ENCODE data around the gene SLC8A1.

DNA sequence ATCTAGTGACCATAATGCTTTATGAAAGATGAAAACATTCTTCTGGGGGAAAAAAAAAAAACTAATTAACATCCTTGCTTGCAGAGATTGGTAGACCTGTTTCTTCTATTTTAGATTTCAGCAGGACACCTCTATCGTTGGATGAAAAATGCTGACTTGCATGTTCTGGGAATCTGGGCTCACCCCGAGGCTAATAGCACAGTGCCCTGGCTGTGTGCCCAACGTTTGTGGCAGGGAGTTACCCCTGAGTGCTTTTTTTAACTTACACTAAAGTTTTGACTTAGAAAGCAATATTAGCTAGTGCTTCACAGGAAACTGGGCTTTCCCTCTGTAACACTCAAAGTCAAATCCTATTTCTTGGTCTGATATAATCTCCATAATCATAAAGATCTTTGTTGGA is 233.2 kb downstream of the SLC8A1 start:
- TF ChIP-seq, protein P1, sequence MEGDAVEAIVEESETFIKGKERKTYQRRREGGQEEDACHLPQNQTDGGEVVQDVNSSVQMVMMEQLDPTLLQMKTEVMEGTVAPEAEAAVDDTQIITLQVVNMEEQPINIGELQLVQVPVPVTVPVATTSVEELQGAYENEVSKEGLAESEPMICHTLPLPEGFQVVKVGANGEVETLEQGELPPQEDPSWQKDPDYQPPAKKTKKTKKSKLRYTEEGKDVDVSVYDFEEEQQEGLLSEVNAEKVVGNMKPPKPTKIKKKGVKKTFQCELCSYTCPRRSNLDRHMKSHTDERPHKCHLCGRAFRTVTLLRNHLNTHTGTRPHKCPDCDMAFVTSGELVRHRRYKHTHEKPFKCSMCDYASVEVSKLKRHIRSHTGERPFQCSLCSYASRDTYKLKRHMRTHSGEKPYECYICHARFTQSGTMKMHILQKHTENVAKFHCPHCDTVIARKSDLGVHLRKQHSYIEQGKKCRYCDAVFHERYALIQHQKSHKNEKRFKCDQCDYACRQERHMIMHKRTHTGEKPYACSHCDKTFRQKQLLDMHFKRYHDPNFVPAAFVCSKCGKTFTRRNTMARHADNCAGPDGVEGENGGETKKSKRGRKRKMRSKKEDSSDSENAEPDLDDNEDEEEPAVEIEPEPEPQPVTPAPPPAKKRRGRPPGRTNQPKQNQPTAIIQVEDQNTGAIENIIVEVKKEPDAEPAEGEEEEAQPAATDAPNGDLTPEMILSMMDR (IDR thresholded peaks at IDR 0.05; ENCODE audit: insufficient read depth, low read length) = no peak
- TF ChIP-seq POLR2AphosphoS5 (IDR thresholded peaks at IDR 0.05; ENCODE audit: low read depth) (no peak), REST (IDR thresholded peaks at IDR 0.05; ENCODE audit: insufficient replicate concordance, low read depth) (no peak)

All from HL-60 (cell line).